ENCODE results near the gene NEO1. TPM values are rescaled to one million over a fixed set of nuclear protein-coding genes. Genes with fewer than 3 reads are reported as not detected.

The NEO1 gene
- total RNA-seq, 1 experiment from 2014 or later, result 41.8 TPM

- Mint-ChIP-seq H3K9me3 (no peaks in the 10 kb centered on the region), H3K36me3 (ENCODE audit: insufficient read depth in 1 of 3, low read depth in 3 of 3) (no peaks in the 10 kb centered on the region), H3K4me3 (no peak overlapping the region), H3K27me3 (ENCODE audit: low read depth) (peaks cover 2% of the 10 kb centered on the region; the same call in 1 of the 2 replicates), H3K27ac (no peak overlapping the region), H3K4me1 (peaks cover 4 to 8% of the 10 kb centered on the region in 2 experiments)
- Histone ChIP-seq H3K14ac (ENCODE audit: insufficient read depth, low read length) (no peak overlapping the region), H2BK120ac (ENCODE audit: low read depth, low read length, poor library complexity, severe bottlenecking) (no peak overlapping the region), H4K5ac (ENCODE audit: insufficient read length, low read depth, low read length) (no peak overlapping the region), H2BK12ac (ENCODE audit: insufficient read length, low read depth, low read length) (no peak overlapping the region), H3K27me3 (ENCODE audit: insufficient read depth, low read length) (no peaks in the 10 kb centered on the region), H3K23me2 (ENCODE audit: insufficient read length, low read depth, low read length, poor library complexity, severe bottlenecking) (no peaks in the 10 kb centered on the region), H3K9ac (ENCODE audit: extremely low read depth, insufficient read length, low read length) (no peak overlapping the region), H2AK5ac (ENCODE audit: insufficient read length, low read length) (no peak overlapping the region), H2BK15ac (ENCODE audit: low read depth, low read length) (no peak overlapping the region), H2BK20ac (ENCODE audit: low read depth, low read length, poor library complexity, severe bottlenecking) (no peak overlapping the region), H3T11ph (ENCODE audit: low read length) (no peak overlapping the region), H3K18ac (ENCODE audit: insufficient read length, low read depth, low read length) (no peak overlapping the region), H3K79me1 (ENCODE audit: insufficient read depth, low read depth, low read length, poor library complexity, severe bottlenecking) (no peaks in the 10 kb centered on the region), H3K4me1 (ENCODE audit: insufficient read depth, low read length) (no peaks in the 10 kb centered on the region), H2AFZ (ENCODE audit: low read length) (no peak overlapping the region), H3K23ac (ENCODE audit: insufficient read length, low read depth, low read length) (no peak overlapping the region), H4K91ac (ENCODE audit: insufficient read length, low read depth, low read length) (no peak overlapping the region), H3K9me3 (ENCODE audit: control insufficient read depth, low read depth, low read length) (no peaks in the 10 kb centered on the region), H3K4ac (ENCODE audit: low read depth, low read length) (no peak overlapping the region), H3K4me2 (ENCODE audit: insufficient read depth, insufficient read length, low read length) (no peak overlapping the region), H3K56ac (ENCODE audit: insufficient read length, low read depth, low read length) (no peak overlapping the region), H4K20me1 (ENCODE audit: control insufficient read depth, insufficient read depth, insufficient read length) (no peaks in the 10 kb centered on the region), H4K8ac (replicated peaks; ENCODE audit: insufficient read length, low read depth, low read length) (no peak overlapping the region), H3K27ac (ENCODE audit: insufficient read length, low read depth, low read length) (no peak overlapping the region), H3K79me2 (ENCODE audit: insufficient read depth, low read length) (no peaks in the 10 kb centered on the region), H2BK5ac (ENCODE audit: insufficient read length, low read length) (no peak overlapping the region)
- no peak for TF ChIP-seq CTCF (conservative IDR thresholded peaks at IDR 0.05)
- no CpG with 5 or more reads among the region's 2 CpGs for WGBS (ENCODE audit: extremely low coverage, insufficient read length, low lambda C conversion rate)
- DNase-seq, result no peak
Observed at GRCh38 chr15:73005446-73005845, 46.8 kb upstream of the NEO1 start.

Measured in H9 (cell line).